Psoas muscle (tissue), 8 donors: ENCODE results near the gene NPNT. TPM values are rescaled to one million over a fixed set of nuclear protein-coding genes. Genes with fewer than 3 reads are reported as not detected.

Source experiments
- ATAC-seq, 4 donors: fragments of 200-7000 bp; cut with Tn5 transposase; one replicate each; pipeline ENCODE4 v1.9.1; 2020; ENCODE audit warnings: moderate library complexity in 3 of 4, mild to moderate bottlenecking in 2 of 4
- DNase-seq, 2 donors: peaks; one replicate each; pipeline ENCODE4 v3.0.0-alpha.2; 2020
- H3K27ac ChIP-seq: fragments of 200-600 bp; one replicate; pipeline ENCODE4 v1.8.0; 2022
- H3K27me3 ChIP-seq, 3 donors: fragments of 200-600 bp in 1 of 3; one replicate each; pipeline versions ENCODE4 v1.6.1 to v1.8.0; 2013 to 2022; ENCODE audit warnings: low read length in 2 of 3, mild to moderate bottlenecking in 2 of 3, moderate library complexity in 1 of 3; ENCODE audit not compliant: insufficient read depth in 3 of 3
- H3K36me3 ChIP-seq, 2 donors: fragments of 200-600 bp in 1 of 2; one replicate each; pipeline versions ENCODE4 v1.6.1 to v1.8.0; 2013 to 2022; ENCODE audit warnings: low read depth in 1 of 2, mild to moderate bottlenecking in 1 of 2, moderate library complexity in 1 of 2; ENCODE audit not compliant: insufficient read depth in 1 of 2
- H3K4me1 ChIP-seq: fragments of 200-600 bp; one replicate; pipeline ENCODE4 v1.8.0; 2022
- H3K4me3 ChIP-seq: fragments of 200-600 bp; one replicate; pipeline ENCODE4 v1.8.0; 2022; ENCODE audit warnings: mild to moderate bottlenecking
- H3K9me3 ChIP-seq: fragments of 200-600 bp; one replicate; pipeline ENCODE4 v1.8.0; 2022
- CTCF ChIP-seq: fragments of 200-600 bp; IDR thresholded peaks from one replicate; pipeline ENCODE4 v1.8.0; 2022; ENCODE audit warnings: antibody characterized with exemption
- WGBS, 3 donors: extraction: QIAGEN DNeasy Blood & Tissue Kit; methylation state at CpG; one replicate each; pipeline versions ENCODE4 v1.1.6 to v1.1.7; 2013; 5-methylcytosine and 5-hydroxymethylcytosine counted together
- intact Hi-C, 2 donors: fragments of 100-400 bp; cut with DNase I; formaldehyde crosslinking; loops; one replicate each; pipeline versions ENCODE4 v1.11.0 to v1.14.2; 2022
- polyA plus RNA-seq, 3 donors: library from polyadenylated mRNA; stranded (reverse); fragments of 200-250 nt; gene quantifications; one replicate each; pipeline ENCODE4 v1.2.3, GENCODE V29; 2013
- total RNA-seq, 4 donors: library from RNA; stranded (reverse); fragmentation: NEBNext Ultra II Directional in 2 of 4; extraction: Animal tissue kit (Norgen Biotek cat#: 25700) in 2 of 4; gene quantifications; one replicate each; pipeline versions ENCODE4 v1.2.1 to v1.2.4, GENCODE V29; 2021 to 2023
- donor health status: healthy with polysubstance abuse.
- donor health status: DM: no; HTN: no; CAD: no; lungs with moderate emphysema.
- donor health status: Bipolar disorder and iron deficiency.
- donor health status: healthy.
- donor health status: DM: yes; HTN: yes; CAD: no.
- donor health status: DM: no; HTN: no; CAD: no.
- donor health status: DM: no; HTN: no; CAD: no.
- donor health status: DM: yes; HTN: yes; CAD: no.

NPNT gene
- total and polyA plus RNA-seq, 7 donors: 0.98 to 18.8 (median 4.1) TPM

GRCh38 chr4:105994061-105994460 lies 98.8 kb downstream of the NPNT start:
- 27 to 49% (median 32%) methylated on average over 6 of the region's 6 CpGs for WGBS, 3 donors
- H3K4me3 ChIP-seq: no peak overlapping the region
- intact Hi-C loops: no loop called here
- H3K36me3 ChIP-seq: no peaks in the 10 kb centered on the region
- ATAC-seq: no peak
- no peaks in the 10 kb centered on the region for H3K9me3 ChIP-seq
- H3K27me3 ChIP-seq: no peaks in the 10 kb centered on the region
- no peak overlapping the region for H3K27ac ChIP-seq
- no peak for DNase-seq
- TF ChIP-seq CTCF: no peak
- H3K4me1 ChIP-seq: peaks cover 27% of the 10 kb centered on the region

GRCh38 chr4:105994841-105995501 lies 99.7 kb downstream of the NPNT start:
- H3K27me3 ChIP-seq: no peaks in the 10 kb centered on the region
- peaks cover 18% of the 10 kb centered on the region for H3K4me1 ChIP-seq
- no peak for ATAC-seq
- WGBS, 3 donors: 79 to 90% (median 88%) methylated on average over 5 of the region's 5 CpGs
- no peak for DNase-seq
- no peaks in the 10 kb centered on the region for H3K9me3 ChIP-seq
- no peak for TF ChIP-seq CTCF
- H3K36me3 ChIP-seq: no peaks in the 10 kb centered on the region
- intact Hi-C loops: no loop called here
- H3K27ac ChIP-seq: no peak overlapping the region
- no peak overlapping the region for H3K4me3 ChIP-seq

- Histone ChIP-seq H3K27me3 (no peaks in the 10 kb centered on the region), H3K27ac (no peak overlapping the region), H3K9me3 (no peaks in the 10 kb centered on the region), H3K4me1 (peaks cover 2% of the 10 kb centered on the region), H3K4me3 (no peak overlapping the region), H3K36me3 (no peaks in the 10 kb centered on the region)
- TF ChIP-seq CTCF: no peak
- 50 to 85% (median 73%) methylated on average over 7 of the region's 7 CpGs for WGBS, 3 donors
- peak in 1 of 4 donors; percentile 80 for ATAC-seq
- intact Hi-C loops: no loop called here
- DNase-seq: no peak
Measured at GRCh38 chr4:105996845-105997244, 101.6 kb downstream of the NPNT start.

GRCh38 chr4:105998171-105999063 lies 103.1 kb downstream of the NPNT start:
- TF ChIP-seq CTCF: no peak
- no peaks in the 10 kb centered on the region for H3K9me3 ChIP-seq
- H3K27me3 ChIP-seq: no peaks in the 10 kb centered on the region
- DNase-seq (no peak), ATAC-seq (peak in 1 of 4 donors; percentile 30)
- no peaks in the 10 kb centered on the region for H3K36me3 ChIP-seq
- no peaks in the 10 kb centered on the region for H3K4me1 ChIP-seq
- no peak overlapping the region for H3K4me3 ChIP-seq
- WGBS, 3 donors: 53 to 60% (median 56%) methylated on average over 7 of the region's 7 CpGs
- no peak overlapping the region for H3K27ac ChIP-seq
- intact Hi-C loops: no loop called here
